SK-N-SH (cell line): ENCODE data around the gene PLCL2. TPM values are rescaled to one million over a fixed set of nuclear protein-coding genes. Genes with fewer than 3 reads are reported as not detected.
A peak's percentile ranks its signal among the peaks of the same experiment; 100 is the strongest.

Source experiments
- CTCF ChIA-PET: fragments of 300-600, 350-600 bp; formaldehyde crosslinking; extraction: SDS; loops from one replicate; lab custom pipeline; 2021; lab: Yijun Ruan, JAX
- POLR2A ChIA-PET: fragments of 350-600 bp; sonication (Branson Sonifier 250); formaldehyde crosslinking; extraction: SDS; loops from one replicate; lab custom pipeline; 2020; ENCODE audit warnings: antibody characterized with exemption, inconsistent platforms; lab: Yijun Ruan, JAX
- DNase-seq: peaks from one replicate; pipeline ENCODE4 v3.0.0; 2012
- H2AFZ ChIP-seq: fragments of 200-600 bp; sonication (generic); 2 replicates; pipeline ENCODE4 v1.8.1; 2016; ENCODE audit warnings: antibody characterized with exemption, mild to moderate bottlenecking, low read depth
- H3F3A ChIP-seq: fragments of 200-600 bp; sonication (generic); replicated peaks from 2 replicates; pipeline ENCODE3; 2016; ENCODE audit warnings: antibody characterized with exemption, mild to moderate bottlenecking; ENCODE audit not compliant: insufficient read depth
- H3K27ac ChIP-seq, 2 experiments: fragments of 200-500 bp in 1 of 2; fragments of 200-600 bp in 1 of 2; sonication (Bioruptor generic) in 1 of 2; sonication (generic), shearing (Covaris generic) in 1 of 2; 2 replicates each; pipeline versions ENCODE4 v1.5.1 to v1.6.1; 2014 to 2016; ENCODE audit warnings: low read depth in 2 of 2, inconsistent platforms in 1 of 2, low read length in 1 of 2, mild to moderate bottlenecking in 1 of 2, mixed read lengths in 1 of 2
- H3K27me3 ChIP-seq: fragments of 200-600 bp; sonication (generic), shearing (Covaris generic); 2 replicates; pipeline ENCODE4 v1.6.1; 2016; ENCODE audit warnings: mixed run types; ENCODE audit not compliant: insufficient read depth
- H3K36me3 ChIP-seq, 2 experiments: fragments of 200-500 bp in 1 of 2; fragments of 200-600 bp in 1 of 2; sonication (Bioruptor generic) in 1 of 2; sonication (generic) in 1 of 2; replicated peaks in 1 of 2; 2 replicates each; pipeline versions ENCODE3 to v1.5.1; 2014 to 2016; ENCODE audit warnings: low read length in 1 of 2, mild to moderate bottlenecking in 1 of 2; ENCODE audit not compliant: insufficient read depth in 2 of 2, control insufficient read depth in 1 of 2
- H3K4me1 ChIP-seq, 2 experiments: fragments of 200-500 bp in 1 of 2; fragments of 200-600 bp in 1 of 2; sonication (Bioruptor generic) in 1 of 2; sonication (generic), shearing (Covaris generic) in 1 of 2; 2 replicates each; pipeline versions ENCODE4 v1.5.1 to v1.6.1; 2014 to 2016; ENCODE audit warnings: low read depth in 1 of 2, low read length in 1 of 2, mixed run types in 1 of 2; ENCODE audit not compliant: insufficient read depth in 2 of 2, control insufficient read depth in 1 of 2
- H3K4me2 ChIP-seq: fragments of 200-600 bp; sonication (generic), shearing (Covaris generic); 2 replicates; pipeline ENCODE4 v1.6.1; 2017; ENCODE audit warnings: mixed run types
- H3K4me3 ChIP-seq, 2 experiments: fragments of 200-500 bp in 1 of 2; fragments of 200-600 bp in 1 of 2; sonication (Bioruptor generic) in 1 of 2; sonication (generic), shearing (Covaris generic) in 1 of 2; 2 replicates each; pipeline versions ENCODE4 v1.5.1 to v1.8.1; 2014 to 2016; ENCODE audit warnings: low read depth in 2 of 2, inconsistent platforms in 1 of 2, low read length in 1 of 2, mild to moderate bottlenecking in 1 of 2, mixed read lengths in 1 of 2, moderate library complexity in 1 of 2
- H3K79me2 ChIP-seq: fragments of 200-600 bp; sonication (generic); 2 replicates; pipeline ENCODE4 v1.8.1; 2017; ENCODE audit warnings: mild to moderate bottlenecking; ENCODE audit not compliant: insufficient read depth
- H3K9ac ChIP-seq: fragments of 200-600 bp; sonication (generic); 2 replicates; pipeline ENCODE4 v1.6.1; 2017; ENCODE audit warnings: mixed run types
- H3K9me2 ChIP-seq: fragments of 200-600 bp; sonication (generic); 2 replicates; pipeline ENCODE4 v1.6.1; 2017; ENCODE audit warnings: mixed run types
- H3K9me3 ChIP-seq: fragments of 200-600 bp; sonication (generic); 2 replicates; pipeline ENCODE4 v1.6.1; 2017; ENCODE audit warnings: mixed run types, mild to moderate bottlenecking, moderate library complexity
- H4K20me1 ChIP-seq: fragments of 200-600 bp; sonication (generic); 2 replicates; pipeline ENCODE4 v1.6.1; 2017; ENCODE audit warnings: mild to moderate bottlenecking, mixed run types; ENCODE audit not compliant: insufficient read depth
- CTCF ChIP-seq: fragments of 200-600 bp; sonication (generic); IDR thresholded peaks from 2 replicates; pipeline ENCODE4 v1.6.1; 2017; ENCODE audit warnings: antibody characterized with exemption, mild to moderate bottlenecking, moderate library complexity
- ELF1 ChIP-seq: IDR thresholded peaks from 2 replicates; pipeline ENCODE4 v1.4.0; 2012
- EP300 ChIP-seq, 2 experiments: IDR thresholded peaks; 2 replicates each; pipeline versions ENCODE4 v1.4.0 to v1.6.1; 2012; ENCODE audit warnings: borderline replicate concordance in 1 of 2, low read depth in 1 of 2, low read length in 1 of 2
- EZH2phosphoT487 ChIP-seq: fragments of 200-600 bp; sonication (generic); IDR thresholded peaks from 2 replicates; pipeline ENCODE4 v1.6.1; 2017; ENCODE audit warnings: low read depth, mixed run types, mild to moderate bottlenecking, antibody characterized with exemption, moderate library complexity, borderline replicate concordance
- FOSL2 ChIP-seq: IDR thresholded peaks from 2 replicates; pipeline ENCODE4 v1.4.0; 2012; ENCODE audit warnings: low read depth, mild to moderate bottlenecking, moderate library complexity, borderline replicate concordance
- FOXM1 ChIP-seq: IDR thresholded peaks from 2 replicates; pipeline ENCODE4 v1.4.0; 2012; ENCODE audit warnings: low read depth, mild to moderate bottlenecking
- GATA2 ChIP-seq: sonication (generic); formaldehyde crosslinking; IDR thresholded peaks from 2 replicates; pipeline ENCODE4 v1.5.0; 2020; ENCODE audit warnings: mild to moderate bottlenecking, missing genetic modification reagents
- IRF3 ChIP-seq: fragments of 150-350 bp; IDR thresholded peaks from 2 replicates; pipeline ENCODE4 v1.6.1; 2016; ENCODE audit warnings: mild to moderate bottlenecking, low read depth, low read length
- MXI1 ChIP-seq: IDR thresholded peaks from 2 replicates; pipeline ENCODE4 v1.6.1; 2012; ENCODE audit warnings: mild to moderate bottlenecking, low read depth, low read length, improper control_type of control experiment
- POLR2AphosphoS5 ChIP-seq: IDR thresholded peaks from 2 replicates; pipeline ENCODE4 v1.6.1; 2012; ENCODE audit warnings: low read depth, low read length
- RAD21 ChIP-seq: IDR thresholded peaks from 2 replicates; pipeline ENCODE4 v1.6.1; 2012; ENCODE audit warnings: mild to moderate bottlenecking, low read length
- RCOR1 ChIP-seq: fragments of 150-350 bp; IDR thresholded peaks from 2 replicates; pipeline ENCODE4 v1.6.1; 2017; ENCODE audit warnings: antibody characterized with exemption, low read length
- RFX5 ChIP-seq: IDR thresholded peaks from 2 replicates; pipeline ENCODE4 v1.6.1; 2012; ENCODE audit warnings: mild to moderate bottlenecking, improper control_type of control experiment, low read length
- USF1 ChIP-seq: IDR thresholded peaks from 2 replicates; pipeline ENCODE4 v1.4.0; 2012; ENCODE audit warnings: low read depth, borderline replicate concordance
- YY1 ChIP-seq: IDR thresholded peaks from 2 replicates; pipeline ENCODE4 v1.4.0; 2012; ENCODE audit warnings: low read depth, mild to moderate bottlenecking
- WGBS: methylation state at CpG from one replicate; pipeline ENCODE4 v1.1.6; 2017; ENCODE audit warnings: low lambda C conversion rate; 5-methylcytosine and 5-hydroxymethylcytosine counted together
- polyA plus RNA-seq, 3 experiments: library from polyadenylated mRNA; depleted of rRNA; stranded (reverse); fragments of >200 nt; gene quantifications; 2 replicates each; pipeline ENCODE4 v1.2.3, GENCODE V29; 2012
- TF ChIP-seq, protein P1 (sequence below): IDR thresholded peaks from 2 replicates; pipeline ENCODE4 v1.6.1; 2012; ENCODE audit warnings: mild to moderate bottlenecking, low read depth, low read length, moderate library complexity
- TF ChIP-seq, protein P2 (sequence below): IDR thresholded peaks from 2 replicates; pipeline ENCODE4 v1.4.0; 2012; ENCODE audit warnings: low read depth

PLCL2 gene
- polyA plus RNA-seq, 1 of the 3 experiments (the other 2 are of a cell fraction): 0.85 TPM

DNA sequence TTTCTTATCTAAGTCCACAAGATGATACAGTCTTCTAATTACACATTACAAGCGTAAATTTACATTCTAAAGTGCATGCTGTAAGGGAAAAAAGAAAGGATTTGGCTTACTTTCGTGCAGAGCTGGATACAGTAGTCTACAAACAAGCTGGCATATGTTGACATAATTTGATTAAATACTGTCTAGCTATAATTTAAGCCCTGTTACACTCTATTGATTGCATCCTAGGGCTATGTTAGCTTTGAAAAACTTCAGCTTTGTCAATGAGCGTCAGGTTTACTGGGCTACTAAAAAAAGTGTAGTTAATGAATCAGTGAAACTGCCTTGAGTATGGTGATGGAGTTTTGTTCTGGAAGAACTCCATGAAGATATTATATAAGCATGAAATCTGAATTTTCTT is 24.5 kb upstream of the PLCL2 start:
- H3F3A ChIP-seq: peaks cover 9% of the 10 kb centered on the region
- no peaks in the 10 kb centered on the region for H3K9me2 ChIP-seq
- 50% methylated on average over 3 of the region's 3 CpGs for WGBS
- H3K27me3 ChIP-seq: no peaks in the 10 kb centered on the region
- H3K4me2 ChIP-seq: no peak overlapping the region
- no peaks in the 10 kb centered on the region for H3K4me1 ChIP-seq
- H3K36me3 ChIP-seq: no peaks in the 10 kb centered on the region
- POLR2A ChIA-PET: no interaction called here
- DNase-seq: peak; percentile 24
- no peak overlapping the region for H3K9ac ChIP-seq
- no peak overlapping the region for H2AFZ ChIP-seq
- no peaks in the 10 kb centered on the region for H3K79me2 ChIP-seq
- H3K27ac ChIP-seq: no peak overlapping the region
- 0 out of 2 replicates have a peak, but pooled peaks cover 3% of the 10 kb centered on the region for H3K9me3 ChIP-seq
- no peak overlapping the region for H3K4me3 ChIP-seq
- H4K20me1 ChIP-seq: no peaks in the 10 kb centered on the region
- CTCF ChIA-PET: interaction anchor here (0.7 to 2.2 kb wide), 2 partner anchors 11 to 24 kb away, joined by 3 to 10 read pairs; partner anchors contain the start of gene PLCL2
- TF ChIP-seq GATA2 (CRISPR knock-in tag): 0 out of 2 replicates have a peak, but pooled peaks have one; percentile 0
- TF ChIP-seq ELF1: no peak

DNA sequence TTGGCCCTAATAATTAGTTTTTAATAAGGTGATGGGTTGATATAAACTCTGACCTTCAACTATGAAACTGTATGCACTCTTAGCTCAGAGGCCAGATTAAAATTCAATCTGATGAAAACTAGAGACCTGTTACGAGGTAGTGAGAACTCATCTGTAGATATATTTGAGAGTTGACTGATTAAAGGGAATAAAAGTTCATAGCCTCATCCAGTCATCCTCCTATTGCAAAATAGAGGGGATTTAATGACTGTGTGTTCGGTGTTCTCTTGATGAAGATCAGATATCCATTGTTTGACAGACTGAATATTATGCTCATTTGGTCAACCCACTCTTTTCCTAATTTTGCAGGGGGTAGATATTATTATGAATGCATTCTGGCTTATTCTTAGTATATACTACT is 23.3 kb upstream of the PLCL2 start:
- CTCF ChIA-PET: interaction anchor here (1.6 kb wide), 1 partner anchor 34 kb away, joined by 4 read pairs; no protein-coding TSS in a partner anchor
- WGBS: 50% methylated on average over 2 of the region's 2 CpGs
- Histone ChIP-seq H3K4me2 (no peak overlapping the region), H3K9ac (no peak overlapping the region), H3K4me3 (no peak overlapping the region), H3F3A (peaks cover 20% of the 10 kb centered on the region), H3K27ac (no peak overlapping the region), H3K9me2 (no peaks in the 10 kb centered on the region), H3K4me1 (no peaks in the 10 kb centered on the region), H4K20me1 (no peaks in the 10 kb centered on the region), H3K79me2 (no peaks in the 10 kb centered on the region), H3K9me3 (0 out of 2 replicates have a peak, but pooled peaks cover 3% of the 10 kb centered on the region), H2AFZ (no peak overlapping the region), H3K36me3 (no peaks in the 10 kb centered on the region), H3K27me3 (no peaks in the 10 kb centered on the region)
- POLR2A ChIA-PET: no interaction called here
- DNase-seq: no peak
- no peak for TF ChIP-seq FOSL2
- no peak for TF ChIP-seq MXI1
- TF ChIP-seq IRF3: no peak
- TF ChIP-seq, protein P1, sequence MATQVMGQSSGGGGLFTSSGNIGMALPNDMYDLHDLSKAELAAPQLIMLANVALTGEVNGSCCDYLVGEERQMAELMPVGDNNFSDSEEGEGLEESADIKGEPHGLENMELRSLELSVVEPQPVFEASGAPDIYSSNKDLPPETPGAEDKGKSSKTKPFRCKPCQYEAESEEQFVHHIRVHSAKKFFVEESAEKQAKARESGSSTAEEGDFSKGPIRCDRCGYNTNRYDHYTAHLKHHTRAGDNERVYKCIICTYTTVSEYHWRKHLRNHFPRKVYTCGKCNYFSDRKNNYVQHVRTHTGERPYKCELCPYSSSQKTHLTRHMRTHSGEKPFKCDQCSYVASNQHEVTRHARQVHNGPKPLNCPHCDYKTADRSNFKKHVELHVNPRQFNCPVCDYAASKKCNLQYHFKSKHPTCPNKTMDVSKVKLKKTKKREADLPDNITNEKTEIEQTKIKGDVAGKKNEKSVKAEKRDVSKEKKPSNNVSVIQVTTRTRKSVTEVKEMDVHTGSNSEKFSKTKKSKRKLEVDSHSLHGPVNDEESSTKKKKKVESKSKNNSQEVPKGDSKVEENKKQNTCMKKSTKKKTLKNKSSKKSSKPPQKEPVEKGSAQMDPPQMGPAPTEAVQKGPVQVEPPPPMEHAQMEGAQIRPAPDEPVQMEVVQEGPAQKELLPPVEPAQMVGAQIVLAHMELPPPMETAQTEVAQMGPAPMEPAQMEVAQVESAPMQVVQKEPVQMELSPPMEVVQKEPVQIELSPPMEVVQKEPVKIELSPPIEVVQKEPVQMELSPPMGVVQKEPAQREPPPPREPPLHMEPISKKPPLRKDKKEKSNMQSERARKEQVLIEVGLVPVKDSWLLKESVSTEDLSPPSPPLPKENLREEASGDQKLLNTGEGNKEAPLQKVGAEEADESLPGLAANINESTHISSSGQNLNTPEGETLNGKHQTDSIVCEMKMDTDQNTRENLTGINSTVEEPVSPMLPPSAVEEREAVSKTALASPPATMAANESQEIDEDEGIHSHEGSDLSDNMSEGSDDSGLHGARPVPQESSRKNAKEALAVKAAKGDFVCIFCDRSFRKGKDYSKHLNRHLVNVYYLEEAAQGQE: no peak
- no peak for TF ChIP-seq USF1
- no peak for TF ChIP-seq RFX5
- no peak for TF ChIP-seq GATA2 (CRISPR knock-in tag)
- no peak for TF ChIP-seq RAD21
- TF ChIP-seq YY1: no peak
- TF ChIP-seq FOXM1: no peak
- no peak for TF ChIP-seq ELF1
- TF ChIP-seq, protein P2, sequence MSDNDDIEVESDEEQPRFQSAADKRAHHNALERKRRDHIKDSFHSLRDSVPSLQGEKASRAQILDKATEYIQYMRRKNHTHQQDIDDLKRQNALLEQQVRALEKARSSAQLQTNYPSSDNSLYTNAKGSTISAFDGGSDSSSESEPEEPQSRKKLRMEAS: no peak
- TF ChIP-seq CTCF: no peak
- TF ChIP-seq EP300 (IDR thresholded peaks at IDR 0.05; ENCODE audit: borderline replicate concordance in 1 of 2, low read depth in 1 of 2, low read length in 1 of 2): no peak
- TF ChIP-seq POLR2AphosphoS5: no peak
- TF ChIP-seq RCOR1: no peak
- no peak for TF ChIP-seq EZH2phosphoT487
- TF ChIP-seq, all 33 proteins: peak for 0
